Measurements from ENCODE around the gene ABO. TPM values are rescaled to one million over a fixed set of nuclear protein-coding genes. Genes with fewer than 3 reads are reported as not detected.
"Not testable (repeated sequence)": the region's sequence is repeated elsewhere in the genome, so short reads cannot be mapped to it uniquely, and the experiment has no call there.

Gene ABO
- not detected in 2 replicates for total RNA-seq (2014; rRNA removed; shearing (Covaris generic))

DNA sequence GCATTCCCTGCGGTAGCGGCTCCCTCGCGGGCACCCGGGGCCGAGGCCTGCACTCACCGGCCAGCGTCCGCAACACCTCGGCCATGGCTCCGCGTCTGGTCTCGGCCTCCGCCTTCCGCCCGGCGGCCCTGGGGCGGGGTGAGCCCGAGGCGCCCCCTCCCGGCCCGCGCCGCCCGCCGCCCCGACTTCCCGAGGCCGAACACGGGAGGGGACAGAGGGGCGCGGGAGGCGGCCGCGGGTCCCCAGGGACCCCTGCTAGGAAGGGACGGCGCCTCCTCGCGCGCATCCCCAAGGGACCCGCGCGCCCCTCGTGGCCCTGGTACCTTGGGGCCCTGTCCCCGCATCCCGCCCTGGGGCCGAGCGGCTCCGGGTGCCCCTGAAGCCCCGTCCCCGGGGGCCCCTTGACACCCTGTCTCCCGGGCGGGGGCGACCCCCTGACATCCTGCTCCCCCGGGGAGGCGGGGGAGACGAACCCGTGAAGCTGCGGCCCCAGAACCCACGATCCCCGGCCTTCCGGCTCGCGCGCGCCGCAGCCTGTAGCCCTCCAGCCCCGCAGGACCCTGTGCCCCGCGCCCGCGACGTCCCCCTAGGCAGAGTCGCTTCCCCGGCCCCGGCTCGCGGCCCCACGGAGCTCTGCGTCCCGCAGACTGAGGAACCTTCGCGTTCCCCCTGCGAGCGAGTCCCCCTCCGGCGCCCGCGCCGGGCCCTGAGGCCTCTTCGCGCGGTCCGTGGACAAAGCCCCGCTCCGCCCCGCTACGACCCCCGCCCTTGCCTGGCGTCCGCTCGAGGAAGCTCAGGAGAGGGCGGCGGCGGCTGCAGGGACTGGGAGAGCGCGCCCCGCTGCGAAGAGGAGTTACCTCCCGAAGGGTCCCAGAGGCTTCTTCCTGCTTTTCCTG lies at the start of gene ABO:
TSS of gene ABO (minus strand) at position 97 of the 896 bp plus-strand sequence.
- H3K36me3 ChIP-seq, result no peaks in the 10 kb centered on the region
- H3K27ac ChIP-seq, result no peak within 1 kb of the TSS
- no peaks in the 10 kb centered on the region for H3K4me1 ChIP-seq (replicated peaks)
- no peak for DNase-seq (ENCODE audit: low read depth in 1 of 2, low spot score in 2 of 2)
- no peak within 1 kb of the TSS for H3K4me3 ChIP-seq
- H3K9me3 ChIP-seq (replicated peaks), result no peaks in the 10 kb centered on the region
- H3K27me3 ChIP-seq (replicated peaks), result peaks cover 80% of the 10 kb centered on the region

DNA sequence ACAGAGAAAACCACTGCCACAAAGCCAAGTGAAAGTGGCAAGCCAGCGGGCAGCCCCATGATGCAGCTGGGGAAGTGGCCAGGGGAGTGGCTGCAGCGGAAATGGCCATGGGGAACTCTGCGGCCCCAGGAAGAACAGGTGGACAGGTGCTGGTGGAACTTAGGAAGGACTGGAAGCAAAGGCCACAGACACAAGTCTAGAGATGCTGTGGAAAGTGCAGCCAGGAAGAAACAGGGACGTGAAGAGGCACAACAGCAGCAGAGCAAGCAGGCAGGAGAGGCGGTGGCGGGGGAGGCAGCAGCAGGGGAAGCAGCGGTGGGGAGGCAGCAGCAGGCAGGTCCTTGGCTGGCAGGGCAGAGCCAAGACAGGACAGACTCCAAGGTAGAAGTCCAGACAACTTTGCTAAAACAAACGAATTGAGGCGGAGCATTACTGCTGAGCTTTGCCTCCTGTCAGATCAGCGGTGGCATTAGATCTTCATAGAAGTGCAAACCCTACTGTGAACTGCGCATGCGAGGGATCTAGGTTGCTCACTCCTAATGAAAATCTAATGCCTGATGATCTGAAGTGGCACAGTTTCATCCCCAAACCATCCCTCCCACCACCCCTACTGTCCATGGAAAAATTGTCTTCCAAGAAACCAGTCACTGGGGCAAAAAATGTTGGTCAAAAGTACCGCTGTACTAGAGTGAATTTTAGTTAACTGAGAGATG lies 49.1 kb upstream of the ABO start:
- H3K27ac ChIP-seq, result no peak overlapping the region
- H3K4me3 ChIP-seq, result no peak overlapping the region
- DNase-seq (ENCODE audit: low read depth in 1 of 2, low spot score in 2 of 2), result no peak

DNA sequence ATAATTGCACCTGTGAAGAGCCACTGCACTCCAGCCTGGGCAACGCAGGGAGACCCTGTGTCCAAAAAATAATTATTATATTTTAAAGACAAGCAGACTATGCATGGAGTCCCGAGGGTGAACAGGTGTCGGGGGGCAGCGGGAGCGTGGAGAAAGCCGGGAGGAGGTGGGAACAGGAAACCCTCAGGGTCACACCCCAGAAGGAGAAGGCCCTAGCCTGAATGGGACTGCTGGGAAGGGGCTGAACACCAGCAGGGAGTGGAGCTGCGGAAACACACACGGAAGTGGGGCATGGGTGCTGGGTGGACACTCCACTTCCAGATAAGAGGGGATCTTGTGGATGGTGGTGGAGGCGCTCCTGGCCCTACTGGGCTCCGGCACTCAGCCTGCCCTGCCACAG lies 48.2 kb upstream of the ABO start:
- Histone ChIP-seq H3K4me1 (replicated peaks) (no peaks in the 10 kb centered on the region), H3K27me3 (replicated peaks) (peaks cover 14% of the 10 kb centered on the region), H3K4me3 (no peak overlapping the region), H3K27ac (no peak overlapping the region), H3K36me3 (no peaks in the 10 kb centered on the region), H3K9me3 (replicated peaks) (no peaks in the 10 kb centered on the region)
- DNase-seq (ENCODE audit: low read depth in 1 of 2, low spot score in 2 of 2), result no peak

More for the DNA sequence above, 49.1 kb upstream of the ABO start:
- no peaks in the 10 kb centered on the region for H3K36me3 ChIP-seq
- H3K27me3 ChIP-seq (replicated peaks), result peaks cover 7% of the 10 kb centered on the region
- no peaks in the 10 kb centered on the region for H3K9me3 ChIP-seq (replicated peaks)
- no peaks in the 10 kb centered on the region for H3K4me1 ChIP-seq (replicated peaks)

DNA sequence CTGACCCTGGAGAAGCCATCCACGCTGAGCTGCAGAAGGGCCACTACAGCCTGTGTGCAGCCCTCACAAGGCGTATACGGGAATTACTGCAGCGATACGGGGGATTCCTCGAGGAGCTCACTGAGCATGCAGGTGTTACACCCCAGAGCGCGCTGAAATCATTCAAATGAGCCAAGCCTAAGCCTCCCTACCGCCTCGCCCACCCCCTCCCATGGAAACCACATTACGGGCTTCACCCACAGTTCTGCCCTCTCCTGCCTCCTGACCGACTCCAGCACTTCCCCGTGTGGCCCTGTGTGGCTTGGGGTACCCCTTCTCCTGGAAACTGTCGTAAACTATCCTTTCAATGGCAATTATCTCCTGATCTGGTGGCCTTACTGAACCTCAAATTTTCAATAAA lies 47.7 kb upstream of the ABO start:
- Histone ChIP-seq H3K9me3 (replicated peaks) (no peaks in the 10 kb centered on the region), H3K4me3 (no peak overlapping the region), H3K27me3 (replicated peaks) (peaks cover 14% of the 10 kb centered on the region), H3K27ac (no peak overlapping the region), H3K36me3 (no peaks in the 10 kb centered on the region), H3K4me1 (replicated peaks) (no peaks in the 10 kb centered on the region)
- DNase-seq (ENCODE audit: low read depth in 1 of 2, low spot score in 2 of 2), result no peak

DNA sequence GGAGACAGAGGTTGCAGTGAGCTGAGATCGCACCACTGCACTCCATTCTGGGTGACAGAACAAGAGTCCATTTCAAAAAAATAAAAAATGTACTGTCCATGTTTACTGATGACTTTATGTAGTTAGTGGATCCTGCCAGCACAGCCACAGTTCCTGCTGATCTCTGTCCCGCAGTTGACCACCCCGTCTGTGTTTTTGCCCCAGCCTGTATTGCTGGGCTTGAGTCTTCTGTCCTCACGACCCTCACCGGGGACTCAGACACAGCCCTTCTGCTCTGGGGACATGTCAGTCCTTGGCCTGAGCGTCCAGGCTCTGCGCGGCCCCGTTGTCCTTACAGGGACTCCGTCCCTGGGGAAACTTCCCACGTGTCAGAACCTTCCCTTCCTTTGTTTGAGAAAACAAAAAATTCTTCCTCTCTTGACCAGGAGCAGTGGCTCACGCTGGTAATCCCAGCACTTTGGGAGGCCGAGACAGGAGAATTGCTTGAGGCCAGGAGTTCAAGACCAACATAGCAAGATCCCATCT lies 46.5 kb upstream of the ABO start:
- H3K9me3 ChIP-seq (replicated peaks), result no peaks in the 10 kb centered on the region
- no peak overlapping the region for H3K27ac ChIP-seq
- peaks cover 14% of the 10 kb centered on the region for H3K27me3 ChIP-seq (replicated peaks)
- no peak overlapping the region for H3K4me3 ChIP-seq
- H3K4me1 ChIP-seq (replicated peaks), result no peaks in the 10 kb centered on the region
- H3K36me3 ChIP-seq, result no peaks in the 10 kb centered on the region
- DNase-seq (ENCODE audit: low read depth in 1 of 2, low spot score in 2 of 2), result no peak

DNA sequence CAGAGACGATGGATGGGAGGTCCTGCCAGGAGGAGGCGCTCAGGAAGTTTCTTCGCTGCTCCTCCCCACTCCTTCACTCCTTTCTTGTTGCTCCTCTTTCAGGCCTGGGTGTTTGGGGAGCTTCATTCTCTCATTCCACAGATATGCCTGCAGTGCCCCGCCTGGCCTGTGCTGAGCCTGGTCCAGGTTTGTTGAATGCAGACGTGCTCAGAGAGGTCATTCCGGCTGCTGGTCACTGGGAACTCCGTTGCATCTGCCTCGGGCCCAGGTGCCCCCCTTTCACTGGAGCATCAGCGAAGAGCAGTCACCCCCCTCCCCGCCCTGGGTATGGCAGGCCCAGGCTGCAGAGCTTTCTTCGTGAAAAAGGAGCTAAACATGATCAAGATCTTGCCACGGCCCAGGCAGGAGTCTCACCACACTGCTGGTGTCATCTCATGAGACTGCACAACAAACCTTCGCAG lies 45.5 kb upstream of the ABO start:
- no peak for DNase-seq (ENCODE audit: low read depth in 1 of 2, low spot score in 2 of 2)
- Histone ChIP-seq H3K36me3 (no peaks in the 10 kb centered on the region), H3K27ac (no peak overlapping the region), H3K4me3 (no peak overlapping the region), H3K27me3 (replicated peaks) (peaks cover 14% of the 10 kb centered on the region), H3K4me1 (replicated peaks) (no peaks in the 10 kb centered on the region), H3K9me3 (replicated peaks) (no peaks in the 10 kb centered on the region)

DNA sequence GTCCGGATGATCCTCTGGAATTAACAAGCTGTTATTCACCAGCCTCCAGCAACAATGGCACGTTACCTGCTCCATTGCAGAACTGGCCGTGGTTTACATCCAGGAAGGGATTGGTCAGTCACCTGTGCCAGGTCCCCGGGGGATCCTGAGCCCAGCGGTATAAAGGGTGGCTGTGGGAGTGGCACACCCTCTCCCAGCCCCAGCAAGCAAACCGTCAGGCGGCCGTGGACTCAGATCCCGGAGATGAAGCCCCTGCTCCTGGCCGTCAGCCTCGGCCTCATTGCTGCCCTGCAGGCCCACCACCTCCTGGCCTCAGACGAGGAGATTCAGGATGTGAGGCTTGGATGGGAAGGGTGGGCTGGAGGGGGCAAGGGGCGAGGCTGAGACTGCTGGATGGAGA lies 42.5 kb upstream of the ABO start:
- DNase-seq (ENCODE audit: low read depth in 1 of 2, low spot score in 2 of 2); H3K4me3 ChIP-seq; H3K9me3 ChIP-seq (replicated peaks); H3K36me3 ChIP-seq; H3K4me1 ChIP-seq (replicated peaks); H3K27ac ChIP-seq: not testable (repeated sequence)
- peaks cover 10% of the 10 kb centered on the region; the same call in 1 of the 2 replicates for H3K27me3 ChIP-seq (replicated peaks)

DNA sequence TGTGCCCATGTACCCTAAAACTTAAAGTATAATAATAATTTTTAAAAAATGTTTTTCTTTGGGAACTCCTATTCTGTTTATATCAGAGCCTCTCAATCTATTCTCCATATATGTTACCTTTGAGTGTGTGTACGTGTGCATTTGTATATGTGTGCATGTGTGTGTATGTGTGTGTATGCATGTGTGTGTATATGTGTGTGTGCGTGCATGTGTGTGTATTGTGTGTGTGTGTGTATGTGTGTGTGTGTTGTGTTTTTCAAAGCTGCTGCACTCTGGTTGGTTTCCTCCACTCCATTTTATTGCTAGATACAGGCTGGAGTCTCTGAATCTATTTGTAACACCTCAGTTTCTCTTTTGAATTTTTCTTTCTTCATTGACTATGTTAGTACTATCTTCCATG lies 41.0 kb upstream of the ABO start:
- DNase-seq (ENCODE audit: low read depth in 1 of 2, low spot score in 2 of 2), result no peak
- no peaks in the 10 kb centered on the region for H3K9me3 ChIP-seq (replicated peaks)
- H3K4me1 ChIP-seq (replicated peaks), result no peaks in the 10 kb centered on the region
- H3K4me3 ChIP-seq, result no peak overlapping the region
- H3K36me3 ChIP-seq, result no peaks in the 10 kb centered on the region
- no peak overlapping the region for H3K27ac ChIP-seq
- H3K27me3 ChIP-seq (replicated peaks), result peaks cover 10% of the 10 kb centered on the region; the same call in 1 of the 2 replicates

DNA sequence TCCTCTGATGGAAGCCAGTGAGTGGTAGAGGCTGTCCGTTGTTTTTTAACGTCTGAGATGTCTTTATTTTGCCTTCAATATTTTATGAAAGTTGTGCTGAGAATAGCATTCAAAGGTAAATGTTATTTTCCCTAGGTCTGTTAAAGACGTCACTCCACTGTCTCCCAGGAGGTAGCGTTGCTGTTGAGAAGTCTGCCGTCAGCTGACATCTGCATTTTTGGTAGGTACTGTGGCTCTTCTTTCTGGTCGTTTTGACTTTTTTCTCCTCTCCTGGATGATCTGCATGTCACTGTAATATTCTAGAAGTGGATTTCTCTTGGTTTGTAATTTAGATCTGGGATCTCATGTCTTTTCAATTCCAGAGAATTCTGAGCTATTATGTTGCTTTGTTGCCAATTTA lies 34.6 kb upstream of the ABO start:
- H3K9me3 ChIP-seq (replicated peaks), result 0 out of 2 replicates have a peak, but pooled peaks cover 5% of the 10 kb centered on the region
- no peak overlapping the region for H3K4me3 ChIP-seq
- no peak for DNase-seq (ENCODE audit: low read depth in 1 of 2, low spot score in 2 of 2)
- no peaks in the 10 kb centered on the region for H3K4me1 ChIP-seq (replicated peaks)
- no peaks in the 10 kb centered on the region for H3K36me3 ChIP-seq
- peaks cover 10% of the 10 kb centered on the region for H3K27me3 ChIP-seq (replicated peaks)
- H3K27ac ChIP-seq, result no peak overlapping the region

DNA sequence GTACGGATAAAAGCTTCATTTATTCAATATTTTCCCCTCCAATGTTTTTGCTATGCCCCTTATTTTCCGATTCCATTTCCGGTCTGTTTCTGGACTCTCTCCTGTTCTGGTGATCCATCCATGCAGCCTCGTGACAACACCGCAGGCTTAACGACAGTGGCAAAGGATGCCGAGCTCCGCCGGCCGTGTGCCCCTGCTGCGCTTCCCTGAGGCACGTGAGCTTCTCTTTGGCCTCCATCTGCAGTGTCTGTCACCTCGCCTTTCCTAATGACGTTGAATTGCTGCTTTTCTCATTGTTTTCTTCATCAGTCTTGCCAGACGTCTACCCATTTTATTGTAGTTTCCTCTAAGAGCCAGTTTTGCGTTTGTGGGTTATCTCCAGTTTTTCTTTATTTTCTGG lies 32.3 kb upstream of the ABO start:
- DNase-seq (ENCODE audit: low read depth in 1 of 2, low spot score in 2 of 2), result no peak
- H3K27ac ChIP-seq, result no peak overlapping the region
- no peak overlapping the region for H3K4me3 ChIP-seq
- 0 out of 2 replicates have a peak, but pooled peaks cover 5% of the 10 kb centered on the region for H3K9me3 ChIP-seq (replicated peaks)
- no peaks in the 10 kb centered on the region for H3K36me3 ChIP-seq
- no peaks in the 10 kb centered on the region for H3K4me1 ChIP-seq (replicated peaks)
- H3K27me3 ChIP-seq (replicated peaks), result peaks cover 17% of the 10 kb centered on the region

DNA sequence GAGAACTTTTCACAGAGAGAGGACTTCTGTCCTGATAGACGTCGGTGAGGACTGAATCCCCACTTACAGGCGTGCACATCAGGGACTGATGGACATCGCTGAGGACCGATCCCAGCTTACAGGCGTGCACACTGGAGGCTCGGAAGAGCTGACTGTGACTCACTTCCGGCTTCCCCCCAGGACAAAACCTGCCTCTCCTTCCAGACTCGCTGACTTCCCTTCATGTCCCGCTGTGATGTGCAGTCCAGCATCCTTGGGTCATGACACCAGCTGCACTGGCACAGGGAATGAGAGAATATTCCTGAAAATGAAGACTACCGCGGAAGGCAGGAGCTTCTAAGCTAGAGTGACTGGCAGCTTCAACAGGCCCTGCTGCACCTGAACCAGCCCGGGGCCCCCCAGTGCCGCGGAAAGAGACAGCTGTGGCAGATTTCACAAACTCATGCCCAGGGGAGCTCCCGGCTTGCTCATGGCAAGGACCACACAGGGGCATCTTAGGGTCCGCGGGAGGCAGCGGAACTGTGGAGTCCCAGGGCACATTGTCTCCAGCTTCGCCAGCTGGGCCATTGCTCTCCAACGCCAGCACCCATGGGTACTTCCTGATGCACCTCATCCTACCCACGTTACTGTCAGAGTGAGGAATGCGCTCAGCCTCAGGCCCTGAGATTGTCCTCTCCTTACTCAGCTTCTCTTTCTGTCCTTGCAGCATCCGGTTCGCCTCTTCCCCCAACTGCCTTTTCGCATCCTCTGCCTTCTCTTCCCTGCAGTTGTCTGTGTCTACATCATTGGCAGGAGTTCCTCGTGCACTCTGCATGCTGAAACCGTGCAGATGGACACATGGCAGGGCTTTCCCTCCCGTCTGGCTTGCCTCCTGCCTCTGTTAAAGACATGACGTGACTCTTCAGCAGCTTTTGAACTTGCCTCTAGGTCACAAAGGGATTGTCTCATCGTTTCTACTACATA lies 31.5 kb upstream of the ABO start:
- H3K9me3 ChIP-seq (replicated peaks), result 0 out of 2 replicates have a peak, but pooled peaks cover 5% of the 10 kb centered on the region
- no peak overlapping the region for H3K4me3 ChIP-seq
- no peaks in the 10 kb centered on the region for H3K4me1 ChIP-seq (replicated peaks)
- H3K27me3 ChIP-seq (replicated peaks), result peaks cover 18% of the 10 kb centered on the region
- no peak overlapping the region for H3K27ac ChIP-seq
- DNase-seq (ENCODE audit: low read depth in 1 of 2, low spot score in 2 of 2), result no peak
- no peaks in the 10 kb centered on the region for H3K36me3 ChIP-seq

DNA sequence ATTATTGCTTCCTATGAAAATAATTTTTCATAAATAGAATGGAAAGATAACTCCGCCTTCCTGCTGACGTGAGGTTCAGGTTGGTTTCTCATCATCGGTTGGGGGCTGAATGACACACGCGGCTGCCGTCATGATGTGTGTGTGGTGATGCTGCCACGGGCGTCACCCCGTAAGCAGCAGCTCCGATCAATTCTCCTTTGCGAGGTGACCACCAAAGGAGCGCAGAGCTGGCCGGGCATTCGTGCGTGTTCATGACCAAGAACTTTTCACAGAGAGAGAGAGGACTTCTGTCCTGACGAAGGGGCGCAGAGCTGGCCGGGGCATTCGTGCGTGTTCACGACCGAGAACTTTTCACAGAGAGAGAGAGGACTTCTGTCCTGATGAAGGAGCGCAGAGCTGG lies 30.7 kb upstream of the ABO start:
- Histone ChIP-seq H3K9me3 (replicated peaks) (0 out of 2 replicates have a peak, but pooled peaks cover 5% of the 10 kb centered on the region), H3K4me1 (replicated peaks) (no peaks in the 10 kb centered on the region), H3K36me3 (no peaks in the 10 kb centered on the region), H3K27me3 (replicated peaks) (peaks cover 18% of the 10 kb centered on the region), H3K4me3 (no peak overlapping the region), H3K27ac (no peak overlapping the region)
- no peak for DNase-seq (ENCODE audit: low read depth in 1 of 2, low spot score in 2 of 2)
